Measurements from ENCODE around the gene TTC19.

TTC19 gene

GRCh38 chr17:15996322-15996721, 3.3 kb upstream of the TTC19 start:
- DNase-seq (ENCODE audit: low spot score): no peak
- no peak overlapping the region for H3K27ac ChIP-seq (ENCODE audit: poor library complexity, severe bottlenecking)
- H3K36me3 ChIP-seq (ENCODE audit: low read depth): peaks cover 33% of the 10 kb centered on the region
- no peak overlapping the region for H3K4me3 ChIP-seq (ENCODE audit: severe bottlenecking)
- H3K9me3 ChIP-seq (ENCODE audit: severe bottlenecking): no peaks in the 10 kb centered on the region
- no peak for ATAC-seq (ENCODE audit: low read depth)
- H3K4me1 ChIP-seq (ENCODE audit: insufficient read depth, poor library complexity, severe bottlenecking): peaks cover 8% of the 10 kb centered on the region
- TF ChIP-seq CTCF (IDR thresholded peaks at IDR 0.05; ENCODE audit: poor library complexity, severe bottlenecking): no peak
- H3K27me3 ChIP-seq (ENCODE audit: insufficient read depth, poor library complexity, severe bottlenecking): no peaks in the 10 kb centered on the region

- no peak for TF ChIP-seq CTCF (IDR thresholded peaks at IDR 0.05; ENCODE audit: poor library complexity, severe bottlenecking)
- no peak overlapping the region for H3K4me3 ChIP-seq (ENCODE audit: severe bottlenecking)
- H3K27ac ChIP-seq (ENCODE audit: poor library complexity, severe bottlenecking): peak overlapping the region; percentile 81
- H3K27me3 ChIP-seq (ENCODE audit: insufficient read depth, poor library complexity, severe bottlenecking): no peaks in the 10 kb centered on the region
- DNase-seq (ENCODE audit: low spot score) (no peak), ATAC-seq (ENCODE audit: low read depth) (no peak)
- H3K36me3 ChIP-seq (ENCODE audit: low read depth): peaks cover 39% of the 10 kb centered on the region
- H3K9me3 ChIP-seq (ENCODE audit: severe bottlenecking): no peaks in the 10 kb centered on the region
- peaks cover 11% of the 10 kb centered on the region for H3K4me1 ChIP-seq (ENCODE audit: insufficient read depth, poor library complexity, severe bottlenecking)
Measured at GRCh38 chr17:15998031-15998562, 1.5 kb upstream of the TTC19 start.

GRCh38 chr17:15999974-16000827, 577 bp downstream of the TTC19 start:
- no peak for TF ChIP-seq CTCF (IDR thresholded peaks at IDR 0.05; ENCODE audit: poor library complexity, severe bottlenecking)
- H3K4me1 ChIP-seq (ENCODE audit: insufficient read depth, poor library complexity, severe bottlenecking): peaks cover 11% of the 10 kb centered on the region
- H3K4me3 ChIP-seq (ENCODE audit: severe bottlenecking): peak overlapping the region; percentile 65
- H3K9me3 ChIP-seq (ENCODE audit: severe bottlenecking): no peaks in the 10 kb centered on the region
- peaks cover 50% of the 10 kb centered on the region for H3K36me3 ChIP-seq (ENCODE audit: low read depth)
- H3K27me3 ChIP-seq (ENCODE audit: insufficient read depth, poor library complexity, severe bottlenecking): no peaks in the 10 kb centered on the region
- ATAC-seq (ENCODE audit: low read depth): peak; percentile 8; the same call in 2 of the 3 replicates
- no peak for DNase-seq (ENCODE audit: low spot score)
- H3K27ac ChIP-seq (ENCODE audit: poor library complexity, severe bottlenecking): peak overlapping the region; percentile 81

- H3K9me3 ChIP-seq (ENCODE audit: severe bottlenecking): no peaks in the 10 kb centered on the region
- ATAC-seq (ENCODE audit: low read depth) (no peak), DNase-seq (ENCODE audit: low spot score) (no peak)
- H3K27ac ChIP-seq (ENCODE audit: poor library complexity, severe bottlenecking): no peak overlapping the region
- peaks cover 11% of the 10 kb centered on the region for H3K4me1 ChIP-seq (ENCODE audit: insufficient read depth, poor library complexity, severe bottlenecking)
- TF ChIP-seq CTCF (IDR thresholded peaks at IDR 0.05; ENCODE audit: poor library complexity, severe bottlenecking): no peak
- H3K4me3 ChIP-seq (ENCODE audit: severe bottlenecking): peak overlapping the region; percentile 65
- peaks cover 62% of the 10 kb centered on the region for H3K36me3 ChIP-seq (ENCODE audit: low read depth)
- H3K27me3 ChIP-seq (ENCODE audit: insufficient read depth, poor library complexity, severe bottlenecking): no peaks in the 10 kb centered on the region
Measured at GRCh38 chr17:16001226-16001897, 1.7 kb downstream of the TTC19 start.
